Testis (tissue), 2 donors: ENCODE results near the gene MTOR.

Source experiments
- CTCF ChIP-seq, 3 experiments: fragments of 450-650 bp in 2 of 3; fragments of 200-600 bp in 1 of 3; sonication (generic) in 1 of 3; IDR thresholded peaks; one replicate each; pipeline ENCODE4 v1.5.1; 2016 to 2019; ENCODE audit warnings: antibody characterized with exemption in 3 of 3, mild to moderate bottlenecking in 2 of 3, moderate library complexity in 1 of 3
- POLR2A ChIP-seq: fragments of 450-650 bp; IDR thresholded peaks from one replicate; pipeline ENCODE4 v1.6.1; 2017; ENCODE audit warnings: antibody characterized with exemption, mild to moderate bottlenecking, moderate library complexity

- TF ChIP-seq CTCF (IDR thresholded peaks at IDR 0.05) = no peak
- TF ChIP-seq POLR2A = no peak
Measured at GRCh38 chr1:11157867-11158266, 104.5 kb downstream of the MTOR start.
